Liver (tissue), 3 donors: ENCODE measurements around the gene OGDHL.

Source experiments
- HNF4G ChIP-seq: IDR thresholded peaks from 2 replicates; pipeline ENCODE4 v1.6.1; 2016; ENCODE audit warnings: antibody characterized with exemption
- JUND ChIP-seq, 2 donors: IDR thresholded peaks; 2 replicates each; pipeline ENCODE4 v1.6.1; 2016; ENCODE audit warnings: antibody characterized with exemption in 2 of 2
- RAD21 ChIP-seq, 2 donors: IDR thresholded peaks; 2 replicates each; pipeline ENCODE4 v1.6.1; 2016; ENCODE audit warnings: antibody characterized with exemption in 2 of 2, mild to moderate bottlenecking in 2 of 2
- SP1 ChIP-seq: IDR thresholded peaks from 2 replicates; pipeline ENCODE4 v1.6.1; 2018; ENCODE audit warnings: antibody characterized with exemption, mild to moderate bottlenecking
- TAF1 ChIP-seq: conservative IDR thresholded peaks from 2 replicates; pipeline ENCODE4 v1.6.1; 2016; ENCODE audit warnings: antibody characterized with exemption, mild to moderate bottlenecking
- TF ChIP-seq, protein P1 (sequence below): fragments of 150-350 bp; IDR thresholded peaks from 2 replicates; pipeline ENCODE4 v1.5.1; 2017; ENCODE audit warnings: improper control_type of control experiment, low read depth, low read length; ENCODE audit not compliant: missing input control
- donor health status: healthy.
- donor health status: healthy.

GRCh38 chr10:49733866-49734265 is 28.3 kb downstream of the OGDHL start:
- TF ChIP-seq, protein P1, sequence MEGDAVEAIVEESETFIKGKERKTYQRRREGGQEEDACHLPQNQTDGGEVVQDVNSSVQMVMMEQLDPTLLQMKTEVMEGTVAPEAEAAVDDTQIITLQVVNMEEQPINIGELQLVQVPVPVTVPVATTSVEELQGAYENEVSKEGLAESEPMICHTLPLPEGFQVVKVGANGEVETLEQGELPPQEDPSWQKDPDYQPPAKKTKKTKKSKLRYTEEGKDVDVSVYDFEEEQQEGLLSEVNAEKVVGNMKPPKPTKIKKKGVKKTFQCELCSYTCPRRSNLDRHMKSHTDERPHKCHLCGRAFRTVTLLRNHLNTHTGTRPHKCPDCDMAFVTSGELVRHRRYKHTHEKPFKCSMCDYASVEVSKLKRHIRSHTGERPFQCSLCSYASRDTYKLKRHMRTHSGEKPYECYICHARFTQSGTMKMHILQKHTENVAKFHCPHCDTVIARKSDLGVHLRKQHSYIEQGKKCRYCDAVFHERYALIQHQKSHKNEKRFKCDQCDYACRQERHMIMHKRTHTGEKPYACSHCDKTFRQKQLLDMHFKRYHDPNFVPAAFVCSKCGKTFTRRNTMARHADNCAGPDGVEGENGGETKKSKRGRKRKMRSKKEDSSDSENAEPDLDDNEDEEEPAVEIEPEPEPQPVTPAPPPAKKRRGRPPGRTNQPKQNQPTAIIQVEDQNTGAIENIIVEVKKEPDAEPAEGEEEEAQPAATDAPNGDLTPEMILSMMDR, result no peak
- TF ChIP-seq SP1, result no peak
- TF ChIP-seq TAF1, result no peak
- no peak for TF ChIP-seq HNF4G
- no peak for TF ChIP-seq RAD21 (IDR thresholded peaks at IDR 0.05)
- TF ChIP-seq JUND (IDR thresholded peaks at IDR 0.05), result no peak
